Stimulated activated CD8-positive, alpha-beta memory T cell treated with anti-CD3 and anti-CD28 coated beads, Interleukin-4, amount 100 ng/mL, for 48 hours (primary cell): ENCODE data around the gene SLC39A11.

Experiments
- DNase-seq: peaks from one replicate; pipeline ENCODE4 v3.0.0-alpha.2; 2020

The SLC39A11 gene

GRCh38 chr17:73039282-73039681, 53.2 kb downstream of the SLC39A11 start:
- no peak for DNase-seq

- DNase-seq: no peak
These were observed 61.0 kb downstream of the SLC39A11 start for GRCh38 chr17:73031472-73031871.

- DNase-seq: no peak
These were observed 61.5 kb downstream of the SLC39A11 start for GRCh38 chr17:73030995-73031394.

GRCh38 chr17:73030501-73030921, 62.0 kb downstream of the SLC39A11 start:
- DNase-seq: no peak

GRCh38 chr17:73029991-73030390, 62.5 kb downstream of the SLC39A11 start:
- no peak for DNase-seq

- DNase-seq: no peak
These were observed 63.5 kb downstream of the SLC39A11 start for GRCh38 chr17:73029021-73029420.

GRCh38 chr17:73028299-73028755, 64.2 kb downstream of the SLC39A11 start:
- no peak for DNase-seq

GRCh38 chr17:73027130-73027741, 65.3 kb downstream of the SLC39A11 start:
- DNase-seq: no peak

GRCh38 chr17:73025041-73025560, 67.4 kb downstream of the SLC39A11 start:
- DNase-seq: no peak

GRCh38 chr17:73023759-73024158, 68.7 kb downstream of the SLC39A11 start:
- DNase-seq: no peak

GRCh38 chr17:73022694-73023093, 69.8 kb downstream of the SLC39A11 start:
- no peak for DNase-seq

- no peak for DNase-seq
These were observed 70.7 kb downstream of the SLC39A11 start for GRCh38 chr17:73021771-73022170.

- DNase-seq: no peak
These were observed 72.4 kb downstream of the SLC39A11 start for GRCh38 chr17:73020110-73020509.

GRCh38 chr17:73018599-73018998, 73.9 kb downstream of the SLC39A11 start:
- no peak for DNase-seq

GRCh38 chr17:73017658-73018057, 74.8 kb downstream of the SLC39A11 start:
- no peak for DNase-seq

GRCh38 chr17:73015722-73016276, 76.7 kb downstream of the SLC39A11 start:
- DNase-seq: no peak

- no peak for DNase-seq
These were observed 78.4 kb downstream of the SLC39A11 start for GRCh38 chr17:73013816-73014663.

GRCh38 chr17:73013301-73013700, 79.2 kb downstream of the SLC39A11 start:
- DNase-seq: no peak

- DNase-seq: peak; percentile 25
These were observed 81.4 kb downstream of the SLC39A11 start for GRCh38 chr17:73011016-73011486.

GRCh38 chr17:73010414-73010813, 82.1 kb downstream of the SLC39A11 start:
- no peak for DNase-seq

- no peak for DNase-seq
These were observed 85.1 kb downstream of the SLC39A11 start for GRCh38 chr17:73007407-73007806.

- no peak for DNase-seq
These were observed 87.1 kb downstream of the SLC39A11 start for GRCh38 chr17:73005360-73005759.

GRCh38 chr17:73003487-73003886, 89.0 kb downstream of the SLC39A11 start:
- no peak for DNase-seq

GRCh38 chr17:73000832-73001231, 91.7 kb downstream of the SLC39A11 start:
- no peak for DNase-seq
